Left kidney (tissue), 2 donors: ENCODE results near the gene NUP85. TPM values are rescaled to one million over a fixed set of nuclear protein-coding genes. Genes with fewer than 3 reads are reported as not detected.
"Not testable (repeated sequence)": the region's sequence is repeated elsewhere in the genome, so short reads cannot be mapped to it uniquely, and the experiment has no call there.

Experiments used
- DNase-seq: peaks from one replicate; pipeline ENCODE4 v3.0.0-alpha.2; 2013
- polyA plus RNA-seq: library from polyadenylated mRNA; unstranded; fragments of 120-200 nt; gene quantifications from one replicate; pipeline ENCODE4 v1.2.1, GENCODE V29; 2013; ENCODE audit not compliant: insufficient read length

Gene NUP85
- polyA plus RNA-seq, 1 donor, result 84.0 TPM

GRCh38 chr17:75267411-75268232 lies 62.1 kb downstream of the NUP85 start:
- DNase-seq, result no peak

GRCh38 chr17:75269844-75270217 lies 64.4 kb downstream of the NUP85 start:
- DNase-seq, result no peak

GRCh38 chr17:75270218-75270965 lies 64.9 kb downstream of the NUP85 start:
- DNase-seq, result peak; percentile 70

DNA sequence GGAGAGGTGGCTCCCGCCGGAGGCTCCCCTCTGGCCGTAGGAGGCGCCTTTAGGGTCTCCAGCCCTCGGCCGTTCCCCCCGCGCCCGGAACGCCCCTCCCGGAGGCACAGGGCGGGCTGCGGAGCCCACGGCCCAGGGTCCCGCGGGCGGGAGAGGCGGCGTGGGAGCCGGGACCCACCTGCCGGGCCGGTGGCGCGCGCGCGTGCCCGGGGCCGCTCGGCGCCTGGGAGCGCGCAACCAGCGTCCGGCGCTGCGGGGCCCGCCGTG lies 65.4 kb downstream of the NUP85 start, which contains the start of gene MIF4GD:
MIF4GD (minus strand) TSS at position 266 of the 267 bp plus-strand sequence. CDS start 1,036 bp downstream, outside the sequence.
- no peak for DNase-seq

DNA sequence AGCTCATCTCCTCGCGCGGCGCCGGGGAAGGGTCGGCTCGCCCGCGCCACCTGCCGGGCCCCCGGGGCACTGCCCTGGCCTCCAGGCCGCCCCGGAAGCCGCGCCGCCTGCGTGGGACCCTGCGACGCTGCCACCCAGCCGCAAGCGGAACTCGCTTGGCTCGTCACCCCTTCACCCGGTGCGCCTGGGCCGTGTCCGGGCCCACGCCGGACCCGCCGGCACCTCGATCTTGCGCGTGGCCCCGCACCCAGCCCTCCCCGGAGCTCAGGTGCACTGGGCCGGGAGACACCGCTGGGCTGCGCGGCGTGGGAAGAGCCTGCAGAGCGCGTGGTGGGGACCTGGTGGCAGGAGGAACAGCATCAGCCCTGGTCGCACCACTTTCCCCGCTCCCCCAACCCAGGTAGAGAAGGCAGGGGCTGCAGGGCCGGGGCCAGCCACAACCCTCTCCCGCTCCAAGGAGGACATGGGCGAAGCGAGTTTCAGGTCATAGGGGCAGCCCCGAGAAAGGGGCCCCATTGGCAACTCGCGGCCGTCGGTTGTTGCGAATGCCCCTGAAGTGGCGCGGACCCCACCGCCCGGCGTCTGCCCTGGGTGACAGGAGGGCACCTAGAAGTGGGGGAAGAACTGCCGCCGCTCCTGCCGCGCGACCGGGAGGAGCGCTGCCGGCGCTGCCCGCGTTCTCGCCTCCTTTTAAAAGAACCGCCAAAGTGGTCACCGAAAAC lies 65.9 kb downstream of the NUP85 start:
- DNase-seq, result peak; percentile 66

GRCh38 chr17:75271955-75272847 lies 66.7 kb downstream of the NUP85 start:
- DNase-seq, result no peak

DNA sequence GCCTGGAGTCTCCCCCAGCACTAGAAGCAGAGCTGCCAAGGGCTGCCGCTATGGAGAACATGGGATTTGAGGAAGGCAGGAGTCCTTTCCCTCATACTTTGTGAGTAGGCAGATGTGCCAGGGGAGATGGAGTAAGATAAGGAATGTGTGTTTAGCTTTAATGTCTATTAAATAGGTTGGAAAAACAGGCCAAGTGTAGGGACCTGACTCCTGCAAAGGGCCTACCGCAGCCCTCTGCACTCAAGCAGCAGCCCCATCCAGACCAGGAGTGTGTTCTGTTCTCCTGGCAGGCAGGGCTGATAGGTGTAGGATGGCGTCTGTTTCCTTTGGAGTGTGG lies 67.3 kb downstream of the NUP85 start:
- DNase-seq, result no peak

GRCh38 chr17:75273977-75274708 lies 68.7 kb downstream of the NUP85 start:
- no peak for DNase-seq

- no peak for DNase-seq
Observed at GRCh38 chr17:75277664-75278071, 72.2 kb downstream of the NUP85 start.

GRCh38 chr17:75280189-75280588 lies 74.7 kb downstream of the NUP85 start:
- DNase-seq, result not testable (repeated sequence)

DNA sequence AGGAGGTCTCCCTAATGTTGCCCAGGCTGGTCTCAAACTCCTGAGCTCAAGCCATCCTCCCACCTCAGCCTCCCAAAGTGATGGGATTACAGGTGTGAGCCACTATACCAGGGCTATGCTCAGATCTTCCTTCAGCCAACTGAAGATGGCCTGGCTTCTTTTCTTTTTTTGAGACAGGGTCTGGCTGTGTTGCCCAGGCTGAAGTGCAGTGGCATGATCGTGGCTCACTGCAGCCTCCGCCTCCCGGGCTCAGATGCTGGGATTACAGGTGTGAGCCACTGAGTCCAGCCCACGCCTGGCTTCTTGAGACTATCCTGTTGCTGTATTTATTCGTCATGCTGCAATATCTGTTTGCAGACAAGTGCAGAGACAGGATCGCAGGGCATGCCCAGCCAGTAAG lies 79.6 kb downstream of the NUP85 start:
- DNase-seq, result no peak

Other genes starting within 250 kb of the NUP85 start
- gene HID1, start 232.9 kb upstream of the NUP85 start, polyA plus RNA-seq, result 10.8 TPM
- gene CDR2L, start 218.0 kb upstream of the NUP85 start, polyA plus RNA-seq, result 8.0 TPM
- gene MRPL58, start 193.0 kb upstream of the NUP85 start, polyA plus RNA-seq, result 28.0 TPM
- gene ATP5PD, start 158.7 kb upstream of the NUP85 start, polyA plus RNA-seq, result 325 TPM
- gene KCTD2, start 158.5 kb upstream of the NUP85 start, polyA plus RNA-seq, result 30.4 TPM
- 29.5 TPM for gene SLC16A5, start 117.7 kb upstream of the NUP85 start, polyA plus RNA-seq
- 14.0 TPM for gene ARMC7, start 95.7 kb upstream of the NUP85 start, polyA plus RNA-seq
- 40.0 TPM for gene NT5C, start 73.9 kb upstream of the NUP85 start, polyA plus RNA-seq
- gene JPT1, start 51.2 kb upstream of the NUP85 start, polyA plus RNA-seq, result 86.1 TPM
- 705 TPM for gene SUMO2, start 22.7 kb upstream of the NUP85 start, polyA plus RNA-seq
- 49.1 TPM for gene GGA3, start 55.9 kb downstream of the NUP85 start, polyA plus RNA-seq
- gene MRPS7, start 56.2 kb downstream of the NUP85 start, polyA plus RNA-seq, result 73.9 TPM
- 19.2 TPM for gene MIF4GD, start 65.6 kb downstream of the NUP85 start, polyA plus RNA-seq
- gene SLC25A19, start 83.8 kb downstream of the NUP85 start, polyA plus RNA-seq, result 7.2 TPM
- 100 TPM for gene GRB2, start 200.0 kb downstream of the NUP85 start, polyA plus RNA-seq